Adipose tissue (tissue), 3 donors: ENCODE data around the gene ZNF253. TPM values are rescaled to one million over a fixed set of nuclear protein-coding genes. Genes with fewer than 3 reads are reported as not detected.
"Not testable (repeated sequence)": the region's sequence is repeated elsewhere in the genome, so short reads cannot be mapped to it uniquely, and the experiment has no call there.

ENCODE experiments used
- H3K27ac ChIP-seq: one replicate; pipeline ENCODE4 v1.5.1; 2013; ENCODE audit warnings: low read depth, low read length
- WGBS, 3 donors: extraction: QIAGEN DNeasy Blood & Tissue Kit; methylation state at CpG; one replicate each; pipeline ENCODE4 v1.1.7; 2013; 5-methylcytosine and 5-hydroxymethylcytosine counted together
- polyA plus RNA-seq, 3 donors: library from polyadenylated mRNA; stranded (reverse); fragments of 200-250 nt; gene quantifications; one replicate each; pipeline ENCODE4 v1.2.3, GENCODE V29; 2013
- donor health status: healthy with polysubstance abuse.
- donor health status: Bipolar disorder and iron deficiency.
- donor health status: healthy.

Gene ZNF253
- polyA plus RNA-seq, 3 donors: 2.1 to 3.2 (median 2.3) TPM

DNA sequence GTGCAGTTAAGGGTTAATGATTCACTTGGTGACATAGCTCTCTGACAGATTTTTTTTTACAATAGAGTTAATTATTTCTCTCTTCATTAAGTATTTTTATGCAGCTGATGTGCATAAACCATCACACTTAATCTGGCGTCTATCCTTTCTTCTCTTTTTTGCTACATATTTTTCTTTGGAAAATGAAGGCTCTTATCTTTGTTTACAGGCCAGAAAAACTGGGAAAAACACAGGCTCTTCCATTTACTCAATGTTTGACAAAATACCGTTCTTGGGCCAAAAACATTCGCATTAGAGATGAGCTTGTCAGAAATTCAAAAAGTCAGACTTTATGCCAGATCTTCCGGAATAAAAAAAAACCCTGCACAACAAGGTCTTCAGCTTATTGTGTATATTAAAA, 12.0 kb downstream of the ZNF253 start:
- WGBS, 3 donors: 60 to 71% (median 68%) methylated on average over 4 of the region's 4 CpGs
- no peak overlapping the region for H3K27ac ChIP-seq

DNA sequence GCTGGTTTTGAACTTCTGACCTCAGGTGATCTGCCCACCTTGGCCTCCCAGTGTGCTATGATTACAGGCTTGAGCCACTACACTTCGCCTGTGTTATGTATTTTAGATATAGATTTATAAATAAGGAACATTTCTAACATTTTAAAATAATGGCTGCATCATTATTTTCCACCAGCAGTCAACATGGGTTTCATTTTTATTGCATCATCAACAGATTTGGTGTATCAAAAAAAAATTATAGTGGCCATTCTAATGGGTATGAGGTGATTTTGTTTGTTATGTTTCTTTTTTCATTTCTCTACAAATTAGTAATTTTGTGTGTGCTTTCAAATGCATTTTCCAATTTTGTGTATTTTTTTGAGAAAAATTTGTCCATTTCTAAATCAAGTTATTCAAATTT, 18.9 kb downstream of the ZNF253 start:
- WGBS, 3 donors: 93 to 95% (median 95%) methylated on average over 1 of the region's 1 CpG
- no peak overlapping the region for H3K27ac ChIP-seq

DNA sequence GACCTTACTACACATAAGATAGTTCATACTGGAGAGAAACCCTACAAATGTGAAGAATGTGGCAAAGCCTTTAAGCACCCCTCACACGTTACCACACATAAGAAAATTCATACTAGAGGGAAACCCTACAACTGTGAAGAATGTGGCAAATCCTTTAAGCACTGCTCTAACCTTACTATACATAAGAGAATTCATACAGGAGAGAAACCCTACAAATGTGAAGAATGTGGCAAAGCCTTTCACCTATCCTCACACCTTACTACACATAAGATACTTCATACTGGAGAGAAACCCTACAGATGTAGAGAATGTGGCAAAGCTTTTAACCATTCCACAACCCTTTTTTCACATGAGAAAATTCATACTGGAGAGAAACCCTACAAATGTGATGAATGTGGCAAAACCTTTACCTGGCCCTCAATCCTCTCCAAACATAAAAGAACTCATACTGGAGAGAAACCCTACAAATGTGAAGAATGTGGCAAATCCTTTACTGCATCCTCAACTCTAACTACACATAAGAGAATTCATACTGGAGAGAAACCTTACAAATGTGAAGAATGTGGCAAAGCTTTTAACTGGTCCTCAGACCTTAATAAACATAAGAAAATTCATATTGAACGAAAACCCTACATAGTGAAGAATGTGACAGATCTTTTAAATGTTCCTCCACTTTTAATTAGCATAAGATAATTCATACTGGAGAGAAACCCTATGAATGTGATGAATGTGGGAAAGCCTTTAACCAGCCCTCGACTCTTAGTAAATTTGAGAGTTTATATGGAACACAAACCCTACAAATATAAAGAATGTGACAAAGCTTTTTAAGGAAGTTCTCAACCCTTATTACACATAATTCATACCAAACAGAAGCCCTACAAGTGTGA, 26.6 kb downstream of the ZNF253 start:
- 97 to 98% (median 97%) methylated on average over 3 of the region's 3 CpGs for WGBS, 3 donors
- H3K27ac ChIP-seq: not testable (repeated sequence)

DNA sequence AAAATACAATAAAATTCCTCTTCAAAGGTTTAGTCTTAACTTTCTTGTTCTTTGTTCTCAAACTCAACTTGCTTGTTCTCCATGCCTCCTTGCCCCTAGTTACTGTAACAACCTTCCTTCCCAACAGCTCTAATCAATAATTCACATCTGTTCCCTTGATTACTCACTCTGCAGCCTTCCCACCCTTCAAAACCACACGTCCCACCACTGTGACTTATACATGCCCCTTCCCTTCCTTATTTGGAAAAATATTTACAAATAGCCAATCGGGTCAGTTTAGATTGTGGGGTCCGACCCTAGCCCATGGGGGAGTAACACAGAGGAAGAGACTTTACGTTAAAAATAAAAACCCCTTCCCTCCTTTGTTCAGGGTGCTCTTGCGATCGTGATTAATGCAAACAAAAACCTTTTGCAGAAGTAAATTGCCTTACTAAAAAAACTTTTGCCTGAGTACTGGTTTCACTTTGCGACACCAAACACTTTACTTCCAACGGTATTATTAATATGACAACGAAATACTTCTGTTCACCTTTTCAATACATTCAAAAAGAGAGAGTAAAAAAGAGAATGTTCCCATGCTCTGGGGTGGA, 34.6 kb downstream of the ZNF253 start:
- no peak overlapping the region for H3K27ac ChIP-seq
- WGBS, 3 donors: 0 to 1% (median 0%) methylated on average over 9 of the region's 9 CpGs

DNA sequence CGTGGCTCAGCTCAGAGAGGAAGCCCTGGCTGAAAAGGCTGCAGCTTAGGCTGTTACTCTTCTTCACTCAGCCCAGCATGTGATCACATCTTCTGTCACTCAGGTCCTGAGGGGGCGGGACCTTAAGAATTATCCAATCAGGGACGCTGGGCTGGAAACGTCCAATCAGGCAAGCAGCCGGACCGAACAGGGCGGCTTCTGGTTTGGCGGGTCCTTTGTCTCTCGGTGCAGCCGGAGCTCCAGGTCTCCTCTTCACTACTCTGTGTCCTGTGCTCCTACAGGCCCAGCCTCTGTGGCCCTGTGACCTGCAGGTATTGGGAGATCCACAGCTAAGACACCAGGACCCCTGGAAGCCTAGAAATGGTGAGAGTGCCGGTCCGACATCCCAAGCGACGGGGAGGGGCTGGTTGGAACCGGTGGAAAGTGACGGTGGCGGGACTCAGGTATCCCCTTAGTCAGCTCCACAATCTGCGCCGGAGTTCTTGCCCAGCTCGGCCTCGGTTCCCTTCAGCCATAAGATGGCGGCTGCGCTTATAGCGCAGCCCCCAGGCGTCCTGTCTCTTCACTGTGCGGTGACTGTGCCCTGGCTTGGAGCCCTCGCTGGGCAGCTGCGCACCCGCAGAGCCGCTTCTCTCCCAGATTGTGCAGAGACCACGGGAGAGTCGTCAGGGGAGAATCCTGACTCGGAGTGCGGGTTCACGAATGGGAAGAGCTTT, 35.2 kb downstream of the ZNF253 start, which contains the start of gene ZNF93:
TSS of gene ZNF93 (plus strand) at position 218 of the 716 bp plus-strand sequence. CDS start at position 361, 143 bp downstream.
- no peak within 1 kb of the TSS for H3K27ac ChIP-seq
- WGBS, 3 donors: 0% methylated on average over 35 of the region's 35 CpGs

DNA sequence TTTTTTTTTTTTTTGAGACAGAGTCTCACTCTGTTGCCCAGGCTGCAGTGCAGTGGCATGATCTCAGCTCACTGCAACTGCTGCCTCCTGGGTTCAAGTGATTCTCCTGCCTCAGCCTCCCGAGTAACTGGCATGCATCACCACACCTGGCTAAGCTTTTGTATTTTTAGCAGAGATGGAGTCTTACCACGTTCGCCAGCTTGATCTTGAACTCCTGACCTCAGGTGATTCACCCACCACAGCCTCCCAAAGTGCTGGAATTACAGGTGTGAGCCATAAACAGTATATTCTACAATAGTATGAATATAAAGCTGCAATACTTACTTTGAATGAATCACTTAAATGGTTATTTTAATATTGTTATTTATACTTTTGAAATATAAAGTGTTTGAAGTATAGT, 41.9 kb downstream of the ZNF253 start:
- 75 to 87% (median 85%) methylated on average over 3 of the region's 3 CpGs for WGBS, 3 donors
- H3K27ac ChIP-seq: not testable (repeated sequence)

DNA sequence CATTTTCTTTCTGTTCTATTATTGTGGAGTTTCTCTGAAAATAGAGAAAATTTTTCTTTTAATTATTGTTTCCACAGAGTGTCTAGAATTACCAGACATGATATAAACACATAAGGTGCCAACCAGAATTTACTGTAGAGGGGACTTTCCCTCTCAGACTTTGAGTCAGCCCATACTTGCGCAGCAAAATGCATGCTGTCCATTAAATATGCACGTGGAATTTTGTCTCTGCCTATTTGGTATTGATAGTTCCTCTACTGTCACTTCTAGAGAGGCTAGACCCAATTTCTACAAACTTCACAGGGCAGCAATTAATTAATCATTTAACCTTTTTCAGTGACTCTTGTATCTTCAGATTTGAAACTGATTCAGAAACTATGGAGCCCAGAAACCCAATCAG, 44.0 kb downstream of the ZNF253 start:
- WGBS, 3 donors: 91 to 96% (median 91%) methylated on average over 2 of the region's 2 CpGs
- no peak overlapping the region for H3K27ac ChIP-seq

DNA sequence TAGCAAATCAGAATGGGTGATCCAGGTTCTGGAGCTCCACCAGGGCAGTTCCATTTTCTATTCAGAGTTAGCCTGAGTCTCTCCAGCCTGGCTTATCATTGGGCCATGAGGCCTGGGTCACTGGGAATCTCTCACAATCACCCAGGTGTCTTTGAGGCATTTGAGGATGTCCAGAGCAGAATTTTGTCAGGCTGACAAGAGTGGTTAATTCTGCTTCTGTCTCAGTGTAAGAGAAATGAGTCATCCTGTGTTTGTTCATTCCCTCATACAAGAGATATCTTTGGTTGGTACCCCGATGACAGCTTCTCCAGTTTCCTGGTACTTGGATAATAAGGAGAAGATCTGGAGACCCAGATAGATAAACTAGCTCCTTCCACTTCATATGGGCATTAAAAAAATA, 45.5 kb downstream of the ZNF253 start:
- H3K27ac ChIP-seq: no peak overlapping the region
- WGBS, 3 donors: 57 to 84% (median 82%) methylated on average over 1 of the region's 1 CpG

GRCh38 chr19:19914596-19914995, 48.9 kb downstream of the ZNF253 start:
- 72 to 92% (median 89%) methylated on average over 3 of the region's 3 CpGs for WGBS, 3 donors
- H3K27ac ChIP-seq: no peak overlapping the region

- not testable (repeated sequence) for H3K27ac ChIP-seq
- 61 to 68% (median 63%) methylated on average over 7 of the region's 7 CpGs for WGBS, 3 donors
Observed at GRCh38 chr19:19930417-19930816, 64.7 kb downstream of the ZNF253 start.

DNA sequence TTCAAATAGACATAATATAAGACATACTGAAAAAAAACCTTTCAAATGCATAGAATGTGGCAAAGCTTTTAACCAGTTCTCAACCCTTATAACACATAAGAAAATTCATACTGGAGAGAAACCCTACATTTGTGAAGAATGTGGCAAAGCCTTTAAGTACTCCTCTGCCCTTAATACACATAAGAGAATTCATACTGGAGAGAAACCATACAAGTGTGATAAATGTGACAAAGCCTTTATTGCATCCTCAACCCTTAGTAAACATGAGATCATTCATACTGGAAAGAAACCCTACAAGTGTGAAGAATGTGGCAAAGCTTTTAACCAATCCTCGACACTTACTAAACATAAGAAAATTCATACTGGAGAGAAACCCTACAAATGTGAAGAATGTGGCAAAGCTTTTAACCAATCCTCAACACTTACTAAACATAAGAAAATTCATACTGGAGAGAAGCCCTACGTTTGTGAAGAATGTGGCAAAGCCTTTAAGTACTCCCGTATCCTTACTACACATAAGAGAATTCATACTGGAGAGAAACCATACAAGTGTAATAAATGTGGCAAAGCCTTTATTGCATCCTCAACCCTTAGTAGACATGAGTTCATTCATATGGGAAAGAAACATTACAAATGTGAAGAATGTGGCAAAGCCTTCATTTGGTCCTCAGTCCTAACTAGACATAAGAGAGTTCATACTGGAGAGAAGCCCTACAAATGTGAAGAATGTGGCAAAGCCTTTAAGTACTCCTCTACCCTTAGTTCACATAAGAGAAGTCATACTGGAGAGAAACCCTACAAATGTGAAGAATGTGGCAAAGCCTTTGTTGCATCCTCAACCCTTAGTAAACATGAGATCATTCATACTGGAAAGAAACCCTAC, 68.0 kb downstream of the ZNF253 start:
- not testable (repeated sequence) for H3K27ac ChIP-seq
- 94 to 97% (median 97%) methylated on average over 3 of the region's 3 CpGs for WGBS, 3 donors

DNA sequence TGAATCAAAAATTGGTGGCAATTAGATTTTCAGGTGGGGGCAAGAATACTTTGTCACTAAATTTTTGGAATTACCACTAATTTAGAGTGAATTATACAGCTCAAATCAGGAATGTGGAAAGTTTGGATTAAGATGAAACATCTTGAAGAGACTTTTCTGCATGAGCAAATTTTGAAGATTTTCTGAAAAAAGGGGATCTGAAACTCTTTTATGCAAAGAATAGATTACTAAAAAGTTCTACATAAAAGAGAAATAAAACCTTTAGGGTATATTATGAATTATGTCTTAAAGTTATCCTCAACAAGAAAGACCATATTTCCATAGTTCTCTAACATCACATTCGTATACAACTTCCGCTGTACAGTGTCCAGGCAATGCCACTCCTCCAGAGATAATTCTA, 71.7 kb downstream of the ZNF253 start:
- WGBS, 3 donors: 94% methylated on average over 2 of the region's 2 CpGs
- H3K27ac ChIP-seq: no peak overlapping the region

DNA sequence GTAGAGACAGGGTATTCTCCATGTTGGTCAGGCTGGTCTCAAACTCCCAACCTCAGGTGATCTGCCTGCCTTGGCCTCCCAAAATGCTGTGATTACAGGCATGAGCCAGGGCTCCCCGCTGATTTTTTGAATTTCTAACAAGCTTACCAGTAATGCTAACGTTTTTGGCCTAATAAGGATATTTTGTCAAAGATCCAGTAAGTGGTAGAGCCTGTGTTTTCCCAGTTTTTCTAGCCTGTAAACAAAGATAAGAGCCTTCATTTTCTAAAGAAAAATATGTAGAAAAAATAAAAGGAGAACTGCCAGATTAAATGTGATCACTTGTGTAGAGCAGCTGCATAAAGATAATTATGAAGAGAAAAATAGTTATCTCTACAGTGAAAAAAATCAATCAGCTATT, 72.8 kb downstream of the ZNF253 start:
- H3K27ac ChIP-seq: no peak overlapping the region
- WGBS, 3 donors: 19 to 23% (median 19%) methylated on average over 2 of the region's 2 CpGs

DNA sequence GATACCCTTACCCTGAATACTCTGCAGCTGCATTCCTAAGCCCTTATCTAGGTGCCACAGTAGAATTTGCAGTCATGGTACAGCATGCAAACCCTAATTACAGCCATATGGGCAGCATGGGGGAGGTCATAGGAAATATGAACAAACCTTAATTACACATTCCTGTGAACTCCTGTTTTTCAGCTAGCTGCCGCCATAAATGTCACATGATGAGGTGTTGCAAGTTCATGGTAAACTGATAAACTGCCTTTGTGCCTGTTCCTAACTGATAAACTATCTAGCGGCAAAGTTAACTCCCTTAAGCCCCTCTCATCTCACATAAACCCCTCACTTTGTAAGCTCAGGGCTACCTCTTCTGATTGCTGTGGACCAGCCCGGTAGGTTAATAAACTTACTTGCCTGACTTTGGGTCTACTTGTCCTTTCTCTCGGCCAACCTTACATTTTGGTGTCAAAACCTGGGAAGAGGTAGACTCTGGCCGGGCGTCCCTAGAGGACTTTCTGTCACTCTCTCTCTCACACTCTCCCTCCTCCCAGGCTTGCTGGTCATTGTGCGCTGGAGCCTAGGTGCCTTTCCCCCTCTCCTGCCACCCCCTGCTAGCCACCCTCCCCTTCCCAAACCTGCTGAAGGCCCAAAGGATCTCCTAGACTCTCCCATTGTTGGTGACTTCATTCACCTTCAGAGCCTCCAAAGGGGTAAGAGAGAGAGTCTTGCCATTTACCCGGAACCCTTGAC, 78.3 kb downstream of the ZNF253 start:
- no peak overlapping the region for H3K27ac ChIP-seq
- WGBS, 3 donors: 69 to 84% (median 76%) methylated on average over 8 of the region's 8 CpGs
